DND-41 (cell line): ENCODE results near the gene TRPC4.

Source experiments
- ATAC-seq: fragments of 200-7000 bp; cut with Tn5 transposase; 3 replicates; pipeline ENCODE4 v1.9.1; 2021; ENCODE audit warnings: low read depth; ENCODE audit not compliant: insufficient read depth
- DNase-seq: peaks from one replicate; pipeline ENCODE4 v3.0.0-alpha.2; 2020
- H2AFZ ChIP-seq: 2 replicates; pipeline ENCODE4 v1.6.0; 2012; ENCODE audit warnings: low read depth, low read length
- H3K27ac ChIP-seq: 2 replicates; pipeline ENCODE4 v1.5.1; 2012; ENCODE audit warnings: low read length, inconsistent platforms
- H3K27me3 ChIP-seq: fragments of 200-600 bp; sonication (generic); 2 replicates; pipeline ENCODE4 v1.6.0; 2012; ENCODE audit warnings: low read length, mild to moderate bottlenecking, inconsistent platforms; ENCODE audit not compliant: insufficient read depth, poor library complexity
- H3K36me3 ChIP-seq: 2 replicates; pipeline ENCODE4 v1.5.1; 2012; ENCODE audit warnings: low read length, inconsistent platforms; ENCODE audit not compliant: insufficient read depth
- H3K4me1 ChIP-seq: 2 replicates; pipeline ENCODE4 v1.5.1; 2012; ENCODE audit warnings: mild to moderate bottlenecking, low read length; ENCODE audit not compliant: insufficient read depth
- H3K4me2 ChIP-seq: 2 replicates; pipeline ENCODE4 v1.6.0; 2012; ENCODE audit warnings: mild to moderate bottlenecking, moderate library complexity, low read length, inconsistent platforms; ENCODE audit not compliant: insufficient read depth
- H3K4me3 ChIP-seq, 2 experiments: fragments of 200-600 bp in 1 of 2; shearing (Covaris generic) in 1 of 2; 2 replicates each; pipeline ENCODE4 v1.5.1; 2012 to 2016; ENCODE audit warnings: inconsistent platforms in 2 of 2, low read length in 2 of 2, mild to moderate bottlenecking in 2 of 2, low read depth in 1 of 2, moderate library complexity in 1 of 2
- H3K79me2 ChIP-seq: 2 replicates; pipeline ENCODE4 v1.6.0; 2012; ENCODE audit warnings: low read length, inconsistent platforms; ENCODE audit not compliant: insufficient read depth
- H3K9ac ChIP-seq: 2 replicates; pipeline ENCODE4 v1.6.0; 2012; ENCODE audit warnings: low read depth, mild to moderate bottlenecking, inconsistent platforms, low read length, moderate library complexity
- H3K9me3 ChIP-seq: 2 replicates; pipeline ENCODE4 v1.5.1; 2012; ENCODE audit warnings: low read length, moderate library complexity, mild to moderate bottlenecking, inconsistent platforms; ENCODE audit not compliant: insufficient read depth, severe bottlenecking
- H4K20me1 ChIP-seq: 2 replicates; pipeline ENCODE4 v1.6.0; 2012; ENCODE audit warnings: low read length; ENCODE audit not compliant: insufficient read depth
- CTCF ChIP-seq: IDR thresholded peaks from 2 replicates; pipeline ENCODE4 v1.5.1; 2012; ENCODE audit warnings: borderline replicate concordance, low read length, moderate library complexity, mild to moderate bottlenecking; ENCODE audit not compliant: poor library complexity, severe bottlenecking; ENCODE audit errors: extremely low read depth
- EZH2 ChIP-seq: IDR thresholded peaks from 3 replicates; pipeline ENCODE4 v1.6.1; 2012; ENCODE audit warnings: borderline replicate concordance, low read depth, mild to moderate bottlenecking, moderate library complexity, low read length, inconsistent platforms; ENCODE audit not compliant: severe bottlenecking

TRPC4 gene

GRCh38 chr13:37914781-37915391 lies 45.3 kb upstream of the TRPC4 start:
- no peaks in the 10 kb centered on the region for H3K79me2 ChIP-seq
- no peak overlapping the region for H3K27ac ChIP-seq
- no peak overlapping the region for H3K4me3 ChIP-seq
- no peaks in the 10 kb centered on the region for H3K9me3 ChIP-seq
- no peaks in the 10 kb centered on the region for H3K27me3 ChIP-seq
- no peaks in the 10 kb centered on the region for H3K4me1 ChIP-seq
- no peak for TF ChIP-seq EZH2
- no peak for TF ChIP-seq CTCF
- H2AFZ ChIP-seq = no peak overlapping the region
- DNase-seq = no peak
- no peak overlapping the region for H3K4me2 ChIP-seq
- ATAC-seq = no peak
- no peaks in the 10 kb centered on the region for H4K20me1 ChIP-seq
- H3K9ac ChIP-seq = no peak overlapping the region
- H3K36me3 ChIP-seq = no peaks in the 10 kb centered on the region

DNA sequence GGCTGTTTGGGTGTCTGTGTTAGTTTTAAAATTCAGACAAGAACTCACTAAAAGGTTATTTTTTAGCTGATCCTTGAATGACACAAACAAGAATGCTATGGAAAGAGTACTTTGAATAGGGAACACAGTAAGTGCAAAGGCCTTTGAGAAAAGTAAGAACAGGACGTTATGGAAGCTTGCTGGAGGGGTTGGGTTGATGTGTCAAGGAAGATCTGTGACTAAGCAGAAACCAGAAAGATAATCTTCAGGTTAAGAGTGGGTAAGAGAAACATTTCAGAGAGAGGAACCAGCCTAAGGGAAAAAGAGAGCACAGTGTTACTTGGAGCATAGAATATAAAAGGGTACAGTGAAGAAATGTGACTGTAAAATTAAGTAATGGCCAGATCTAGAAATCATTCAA lies 41.2 kb upstream of the TRPC4 start:
- Histone ChIP-seq H3K9me3 (no peaks in the 10 kb centered on the region), H3K79me2 (no peaks in the 10 kb centered on the region), H2AFZ (no peak overlapping the region), H3K4me3 (no peak overlapping the region), H3K9ac (no peak overlapping the region), H4K20me1 (no peaks in the 10 kb centered on the region), H3K4me1 (no peaks in the 10 kb centered on the region), H3K4me2 (no peak overlapping the region), H3K36me3 (no peaks in the 10 kb centered on the region), H3K27me3 (no peaks in the 10 kb centered on the region), H3K27ac (no peak overlapping the region)
- ATAC-seq = no peak
- no peak for DNase-seq
- TF ChIP-seq CTCF = no peak
- no peak for TF ChIP-seq EZH2

DNA sequence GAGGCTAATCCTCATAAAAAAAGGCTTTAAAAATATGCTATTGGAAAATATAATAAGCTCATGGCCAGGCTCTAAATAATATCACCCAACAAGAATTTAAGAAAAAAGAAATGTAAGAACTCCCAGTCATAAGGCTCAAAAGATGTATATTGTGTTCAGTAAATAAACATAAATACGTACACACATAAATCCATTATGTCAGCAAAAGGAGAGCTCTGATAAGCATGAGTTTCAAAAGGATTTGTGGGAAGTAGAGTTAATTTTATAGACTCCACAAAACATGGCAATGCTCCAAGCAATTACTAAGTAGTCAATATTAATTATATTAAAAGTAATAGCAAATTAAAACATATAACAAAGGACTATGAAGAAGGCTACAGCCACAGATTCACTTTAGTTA lies 37.3 kb upstream of the TRPC4 start:
- DNase-seq (no peak), ATAC-seq (no peak)
- Histone ChIP-seq H3K36me3 (no peaks in the 10 kb centered on the region), H4K20me1 (no peaks in the 10 kb centered on the region), H3K4me3 (no peak overlapping the region), H3K27ac (no peak overlapping the region), H3K79me2 (no peaks in the 10 kb centered on the region), H3K27me3 (no peaks in the 10 kb centered on the region), H2AFZ (no peak overlapping the region), H3K9me3 (no peaks in the 10 kb centered on the region), H3K9ac (no peak overlapping the region), H3K4me2 (no peak overlapping the region), H3K4me1 (no peaks in the 10 kb centered on the region)
- TF ChIP-seq CTCF (no peak), EZH2 (no peak)

GRCh38 chr13:37905736-37906135 lies 36.2 kb upstream of the TRPC4 start:
- no peaks in the 10 kb centered on the region for H3K4me1 ChIP-seq
- TF ChIP-seq EZH2 = no peak
- no peak for TF ChIP-seq CTCF
- ATAC-seq (no peak), DNase-seq (no peak)
- H2AFZ ChIP-seq = no peak overlapping the region
- H3K27me3 ChIP-seq = no peaks in the 10 kb centered on the region
- no peak overlapping the region for H3K4me2 ChIP-seq
- no peaks in the 10 kb centered on the region for H3K36me3 ChIP-seq
- H3K27ac ChIP-seq = no peak overlapping the region
- no peak overlapping the region for H3K9ac ChIP-seq
- no peaks in the 10 kb centered on the region for H3K79me2 ChIP-seq
- no peak overlapping the region for H3K4me3 ChIP-seq
- no peaks in the 10 kb centered on the region for H4K20me1 ChIP-seq
- H3K9me3 ChIP-seq = no peaks in the 10 kb centered on the region
